Body of pancreas (tissue), 4 donors: ENCODE data around the gene ISLR2.

Experiments
- POLR2A ChIP-seq, 3 donors: fragments of 450-650 bp; IDR thresholded peaks; one replicate each; pipeline ENCODE4 v1.6.1; 2016; ENCODE audit warnings: antibody characterized with exemption in 3 of 3, mild to moderate bottlenecking in 2 of 3
- TF ChIP-seq, protein P1 (sequence below), 7 experiments: fragments of 450-650 bp in 4 of 7; fragments of 200-600 bp in 3 of 7; sonication (generic) in 3 of 7; IDR thresholded peaks; one replicate each; pipeline ENCODE4 v1.5.1; 2016 to 2019; ENCODE audit warnings: antibody characterized with exemption in 7 of 7

DNA sequence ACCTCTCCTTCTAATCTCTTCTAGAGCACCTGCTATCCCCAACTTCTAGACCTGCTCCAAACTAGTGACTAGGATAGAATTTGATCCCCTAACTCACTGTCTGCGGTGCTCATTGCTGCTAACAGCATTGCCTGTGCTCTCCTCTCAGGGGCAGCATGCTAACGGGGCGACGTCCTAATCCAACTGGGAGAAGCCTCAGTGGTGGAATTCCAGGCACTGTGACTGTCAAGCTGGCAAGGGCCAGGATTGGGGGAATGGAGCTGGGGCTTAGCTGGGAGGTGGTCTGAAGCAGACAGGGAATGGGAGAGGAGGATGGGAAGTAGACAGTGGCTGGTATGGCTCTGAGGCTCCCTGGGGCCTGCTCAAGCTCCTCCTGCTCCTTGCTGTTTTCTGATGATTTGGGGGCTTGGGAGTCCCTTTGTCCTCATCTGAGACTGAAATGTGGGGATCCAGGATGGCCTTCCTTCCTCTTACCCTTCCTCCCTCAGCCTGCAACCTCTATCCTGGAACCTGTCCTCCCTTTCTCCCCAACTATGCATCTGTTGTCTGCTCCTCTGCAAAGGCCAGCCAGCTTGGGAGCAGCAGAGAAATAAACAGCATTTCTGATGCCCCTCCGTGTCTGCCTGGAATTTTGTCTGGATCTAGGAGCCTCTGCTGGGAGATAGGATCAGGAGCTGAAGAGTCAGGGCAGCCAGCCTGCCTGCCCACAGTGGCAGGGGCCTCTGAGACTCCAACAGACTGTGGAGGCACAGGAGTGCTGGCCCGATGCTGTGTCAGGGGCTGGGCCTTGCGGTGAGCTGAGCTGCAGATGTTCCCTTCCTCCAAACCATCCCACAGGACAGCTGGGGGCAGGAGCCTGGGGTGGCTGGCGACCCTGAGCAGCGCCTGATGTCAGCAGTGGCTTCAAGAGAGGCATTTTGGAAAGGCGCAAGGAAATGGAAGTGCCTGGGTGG, 46.2 kb downstream of the ISLR2 start:
- TF ChIP-seq, protein P1, sequence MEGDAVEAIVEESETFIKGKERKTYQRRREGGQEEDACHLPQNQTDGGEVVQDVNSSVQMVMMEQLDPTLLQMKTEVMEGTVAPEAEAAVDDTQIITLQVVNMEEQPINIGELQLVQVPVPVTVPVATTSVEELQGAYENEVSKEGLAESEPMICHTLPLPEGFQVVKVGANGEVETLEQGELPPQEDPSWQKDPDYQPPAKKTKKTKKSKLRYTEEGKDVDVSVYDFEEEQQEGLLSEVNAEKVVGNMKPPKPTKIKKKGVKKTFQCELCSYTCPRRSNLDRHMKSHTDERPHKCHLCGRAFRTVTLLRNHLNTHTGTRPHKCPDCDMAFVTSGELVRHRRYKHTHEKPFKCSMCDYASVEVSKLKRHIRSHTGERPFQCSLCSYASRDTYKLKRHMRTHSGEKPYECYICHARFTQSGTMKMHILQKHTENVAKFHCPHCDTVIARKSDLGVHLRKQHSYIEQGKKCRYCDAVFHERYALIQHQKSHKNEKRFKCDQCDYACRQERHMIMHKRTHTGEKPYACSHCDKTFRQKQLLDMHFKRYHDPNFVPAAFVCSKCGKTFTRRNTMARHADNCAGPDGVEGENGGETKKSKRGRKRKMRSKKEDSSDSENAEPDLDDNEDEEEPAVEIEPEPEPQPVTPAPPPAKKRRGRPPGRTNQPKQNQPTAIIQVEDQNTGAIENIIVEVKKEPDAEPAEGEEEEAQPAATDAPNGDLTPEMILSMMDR (IDR thresholded peaks at IDR 0.05) = no peak
- TF ChIP-seq POLR2A (IDR thresholded peaks at IDR 0.05) = no peak
